HG02884 (cell line): Measurements from ENCODE around the gene DESI1.
A peak's percentile ranks its signal among the peaks of the same experiment; 100 is the strongest.
"Not testable (repeated sequence)": the region's sequence is repeated elsewhere in the genome, so short reads cannot be mapped to it uniquely, and the experiment has no call there.

Source experiments
- ATAC-seq: cut with Tn5 transposase; IDR thresholded peaks from one replicate; pipeline ENCODE4 v1.9.1; 2021; ENCODE audit warnings: mild to moderate bottlenecking, moderate library complexity; ENCODE audit not compliant: unreplicated experiment

The DESI1 gene

GRCh38 chr22:41589391-41590241 lies 31.2 kb downstream of the DESI1 start, which contains the start of gene PMM1:
Gene PMM1, minus strand, starts transcription at chr22:41589840. Its CDS starts 35 bp downstream, at chr22:41589805.
- ATAC-seq: peak; percentile 90

- ATAC-seq: no peak
Observed at GRCh38 chr22:41587347-41587723, 33.5 kb downstream of the DESI1 start.

- no peak for ATAC-seq
Observed at GRCh38 chr22:41585898-41586297, 34.9 kb downstream of the DESI1 start.

- no peak for ATAC-seq
Observed at GRCh38 chr22:41584881-41585280, 36.0 kb downstream of the DESI1 start.

GRCh38 chr22:41582694-41583093 lies 38.1 kb downstream of the DESI1 start:
- no peak for ATAC-seq

GRCh38 chr22:41579997-41580355 lies 40.9 kb downstream of the DESI1 start:
- ATAC-seq: no peak

GRCh38 chr22:41579297-41579996 lies 41.4 kb downstream of the DESI1 start:
- ATAC-seq: no peak

- no peak for ATAC-seq
Observed at GRCh38 chr22:41578818-41579217, 42.0 kb downstream of the DESI1 start.

- no peak for ATAC-seq
Observed at GRCh38 chr22:41578114-41578513, 42.7 kb downstream of the DESI1 start.

GRCh38 chr22:41576877-41577276 lies 44.0 kb downstream of the DESI1 start:
- ATAC-seq: no peak

GRCh38 chr22:41575533-41575932 lies 45.3 kb downstream of the DESI1 start:
- ATAC-seq: no peak

- no peak for ATAC-seq
Observed at GRCh38 chr22:41574847-41575381, 45.9 kb downstream of the DESI1 start.

GRCh38 chr22:41573677-41574076 lies 47.2 kb downstream of the DESI1 start:
- no peak for ATAC-seq

- not testable (repeated sequence) for ATAC-seq
Observed at GRCh38 chr22:41572305-41572704, 48.5 kb downstream of the DESI1 start.

- ATAC-seq: no peak
Observed at GRCh38 chr22:41571786-41572185, 49.1 kb downstream of the DESI1 start.

GRCh38 chr22:41570221-41570620 lies 50.6 kb downstream of the DESI1 start:
- no peak for ATAC-seq

GRCh38 chr22:41568811-41569210 lies 52.0 kb downstream of the DESI1 start:
- no peak for ATAC-seq

- no peak for ATAC-seq
Observed at GRCh38 chr22:41567512-41567768, 53.4 kb downstream of the DESI1 start.

GRCh38 chr22:41565403-41566054 lies 55.3 kb downstream of the DESI1 start:
- no peak for ATAC-seq

- ATAC-seq: no peak
Observed at GRCh38 chr22:41564563-41564962, 56.3 kb downstream of the DESI1 start.

GRCh38 chr22:41563051-41563711 lies 57.7 kb downstream of the DESI1 start:
- ATAC-seq: no peak
